ENCODE data around the gene DBH.

DNA sequence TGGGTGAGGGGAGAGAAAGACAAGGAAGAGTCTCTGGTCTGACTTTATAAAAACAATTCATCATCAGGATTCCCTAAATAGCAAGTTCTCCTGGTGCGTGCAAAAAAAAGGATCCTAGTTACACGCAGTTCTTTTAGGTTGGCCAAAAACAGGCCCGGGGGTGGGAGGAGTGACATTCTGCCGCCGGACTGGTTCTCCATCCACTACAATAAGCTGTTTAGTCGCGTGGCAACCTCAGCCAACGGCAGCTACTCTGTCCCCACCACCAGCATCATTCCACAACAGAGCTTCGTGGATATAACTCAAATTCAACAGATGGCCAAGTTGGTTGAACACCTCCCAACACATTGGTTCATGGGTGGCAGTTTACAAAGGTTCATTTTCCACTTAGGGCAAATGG, 24.1 kb upstream of the DBH start:
- TF ChIP-seq, protein P1, sequence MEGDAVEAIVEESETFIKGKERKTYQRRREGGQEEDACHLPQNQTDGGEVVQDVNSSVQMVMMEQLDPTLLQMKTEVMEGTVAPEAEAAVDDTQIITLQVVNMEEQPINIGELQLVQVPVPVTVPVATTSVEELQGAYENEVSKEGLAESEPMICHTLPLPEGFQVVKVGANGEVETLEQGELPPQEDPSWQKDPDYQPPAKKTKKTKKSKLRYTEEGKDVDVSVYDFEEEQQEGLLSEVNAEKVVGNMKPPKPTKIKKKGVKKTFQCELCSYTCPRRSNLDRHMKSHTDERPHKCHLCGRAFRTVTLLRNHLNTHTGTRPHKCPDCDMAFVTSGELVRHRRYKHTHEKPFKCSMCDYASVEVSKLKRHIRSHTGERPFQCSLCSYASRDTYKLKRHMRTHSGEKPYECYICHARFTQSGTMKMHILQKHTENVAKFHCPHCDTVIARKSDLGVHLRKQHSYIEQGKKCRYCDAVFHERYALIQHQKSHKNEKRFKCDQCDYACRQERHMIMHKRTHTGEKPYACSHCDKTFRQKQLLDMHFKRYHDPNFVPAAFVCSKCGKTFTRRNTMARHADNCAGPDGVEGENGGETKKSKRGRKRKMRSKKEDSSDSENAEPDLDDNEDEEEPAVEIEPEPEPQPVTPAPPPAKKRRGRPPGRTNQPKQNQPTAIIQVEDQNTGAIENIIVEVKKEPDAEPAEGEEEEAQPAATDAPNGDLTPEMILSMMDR (conservative IDR thresholded peaks at IDR 0.05; ENCODE audit: low read depth, low read length): no peak
- TF ChIP-seq EZH2 (IDR thresholded peaks at IDR 0.05; ENCODE audit: borderline replicate concordance, low read depth, low read length, poor library complexity, severe bottlenecking): no peak
